Tibial nerve (tissue), 4 donors: ENCODE results near the gene MINDY2.
"Not testable (repeated sequence)": the region's sequence is repeated elsewhere in the genome, so short reads cannot be mapped to it uniquely, and the experiment has no call there.

Experiments used
- EP300 ChIP-seq, 2 donors: sonication (generic); formaldehyde crosslinking; IDR thresholded peaks; one replicate each; pipeline ENCODE4 v1.6.1; 2017; ENCODE audit warnings: antibody characterized with exemption in 2 of 2, mild to moderate bottlenecking in 1 of 2
- POLR2A ChIP-seq, 2 donors: fragments of 450-650 bp; IDR thresholded peaks; one replicate each; pipeline ENCODE4 v1.6.1; 2017; ENCODE audit warnings: antibody characterized with exemption in 2 of 2, mild to moderate bottlenecking in 2 of 2, moderate library complexity in 2 of 2
- TF ChIP-seq, protein P1 (sequence below), 5 experiments: fragments of 200-600 bp in 3 of 5; fragments of 450-650 bp in 2 of 5; sonication (generic) in 3 of 5; IDR thresholded peaks; one replicate each; pipeline ENCODE4 v1.5.1; 2016 to 2019; ENCODE audit warnings: antibody characterized with exemption in 5 of 5, mild to moderate bottlenecking in 3 of 5, moderate library complexity in 2 of 5

DNA sequence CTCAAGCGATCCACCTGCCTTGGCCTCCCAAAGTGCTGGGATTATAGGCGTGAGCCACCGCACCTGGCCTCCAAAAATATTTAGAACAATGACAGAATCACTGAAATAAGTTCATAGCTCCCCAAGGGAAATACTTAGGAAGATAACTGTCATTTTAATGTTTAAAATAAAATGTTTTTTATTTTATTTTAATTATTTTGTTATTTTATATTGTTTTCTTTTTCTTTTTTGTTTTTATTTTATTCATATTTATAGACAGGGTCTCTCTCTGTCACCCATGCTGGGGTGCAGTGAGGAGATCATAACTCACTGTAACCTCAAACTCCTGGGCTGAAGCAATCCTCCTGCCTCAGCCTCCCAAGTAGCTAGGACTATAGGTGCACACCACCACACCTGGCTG, 80.1 kb downstream of the MINDY2 start:
- TF ChIP-seq, protein P1, sequence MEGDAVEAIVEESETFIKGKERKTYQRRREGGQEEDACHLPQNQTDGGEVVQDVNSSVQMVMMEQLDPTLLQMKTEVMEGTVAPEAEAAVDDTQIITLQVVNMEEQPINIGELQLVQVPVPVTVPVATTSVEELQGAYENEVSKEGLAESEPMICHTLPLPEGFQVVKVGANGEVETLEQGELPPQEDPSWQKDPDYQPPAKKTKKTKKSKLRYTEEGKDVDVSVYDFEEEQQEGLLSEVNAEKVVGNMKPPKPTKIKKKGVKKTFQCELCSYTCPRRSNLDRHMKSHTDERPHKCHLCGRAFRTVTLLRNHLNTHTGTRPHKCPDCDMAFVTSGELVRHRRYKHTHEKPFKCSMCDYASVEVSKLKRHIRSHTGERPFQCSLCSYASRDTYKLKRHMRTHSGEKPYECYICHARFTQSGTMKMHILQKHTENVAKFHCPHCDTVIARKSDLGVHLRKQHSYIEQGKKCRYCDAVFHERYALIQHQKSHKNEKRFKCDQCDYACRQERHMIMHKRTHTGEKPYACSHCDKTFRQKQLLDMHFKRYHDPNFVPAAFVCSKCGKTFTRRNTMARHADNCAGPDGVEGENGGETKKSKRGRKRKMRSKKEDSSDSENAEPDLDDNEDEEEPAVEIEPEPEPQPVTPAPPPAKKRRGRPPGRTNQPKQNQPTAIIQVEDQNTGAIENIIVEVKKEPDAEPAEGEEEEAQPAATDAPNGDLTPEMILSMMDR (IDR thresholded peaks at IDR 0.05): not testable (repeated sequence)
- TF ChIP-seq POLR2A, EP300 (IDR thresholded peaks at IDR 0.05): not testable (repeated sequence)
